Measurements from ENCODE around the gene KL. TPM values are rescaled to one million over a fixed set of nuclear protein-coding genes. Genes with fewer than 3 reads are reported as not detected.

The KL gene
- polyA plus RNA-seq, 1 experiment = not detected

- DNase-seq (ENCODE audit: low read depth) = no peak
- Histone ChIP-seq H3K4me3 (ENCODE audit: low read depth, low read length) (no peak overlapping the region), H3K36me3 (ENCODE audit: control insufficient read depth, insufficient read depth, low read length) (no peaks in the 10 kb centered on the region), H3K27me3 (ENCODE audit: control insufficient read depth, insufficient read depth, low read length) (no peaks in the 10 kb centered on the region; the same call in none of the 2 replicates)
- ChIA-PET POLR2A (no interaction called here), CTCF (no interaction called here)
- TF ChIP-seq, protein P1, sequence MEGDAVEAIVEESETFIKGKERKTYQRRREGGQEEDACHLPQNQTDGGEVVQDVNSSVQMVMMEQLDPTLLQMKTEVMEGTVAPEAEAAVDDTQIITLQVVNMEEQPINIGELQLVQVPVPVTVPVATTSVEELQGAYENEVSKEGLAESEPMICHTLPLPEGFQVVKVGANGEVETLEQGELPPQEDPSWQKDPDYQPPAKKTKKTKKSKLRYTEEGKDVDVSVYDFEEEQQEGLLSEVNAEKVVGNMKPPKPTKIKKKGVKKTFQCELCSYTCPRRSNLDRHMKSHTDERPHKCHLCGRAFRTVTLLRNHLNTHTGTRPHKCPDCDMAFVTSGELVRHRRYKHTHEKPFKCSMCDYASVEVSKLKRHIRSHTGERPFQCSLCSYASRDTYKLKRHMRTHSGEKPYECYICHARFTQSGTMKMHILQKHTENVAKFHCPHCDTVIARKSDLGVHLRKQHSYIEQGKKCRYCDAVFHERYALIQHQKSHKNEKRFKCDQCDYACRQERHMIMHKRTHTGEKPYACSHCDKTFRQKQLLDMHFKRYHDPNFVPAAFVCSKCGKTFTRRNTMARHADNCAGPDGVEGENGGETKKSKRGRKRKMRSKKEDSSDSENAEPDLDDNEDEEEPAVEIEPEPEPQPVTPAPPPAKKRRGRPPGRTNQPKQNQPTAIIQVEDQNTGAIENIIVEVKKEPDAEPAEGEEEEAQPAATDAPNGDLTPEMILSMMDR (IDR thresholded peaks at IDR 0.05; ENCODE audit: insufficient read depth, low read depth, low read length) = no peak
These were observed 40.0 kb upstream of the KL start for GRCh38 chr13:32976056-32976805.

DNA sequence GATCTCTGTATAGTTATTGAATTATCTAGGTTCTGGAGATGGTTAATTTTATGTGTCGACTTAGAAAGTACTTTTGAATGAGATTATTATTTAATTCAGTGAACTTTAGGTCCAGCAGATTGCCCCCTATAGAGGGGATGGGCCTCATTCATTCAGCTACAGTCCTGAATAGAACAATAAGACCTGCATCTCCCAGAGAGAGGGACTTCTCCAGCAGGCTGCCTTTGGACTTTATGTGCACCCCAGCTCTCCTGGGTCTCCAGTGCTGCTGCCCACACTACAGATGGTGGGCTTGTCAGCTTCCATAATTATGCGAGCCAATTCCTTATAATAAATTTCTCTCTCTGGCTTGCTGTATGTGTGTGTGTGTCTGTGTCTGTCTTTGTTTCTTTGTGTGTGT lies 39.3 kb upstream of the KL start:
- ChIA-PET POLR2A (no interaction called here), CTCF (interaction anchor here (1.2 kb wide), 1 partner anchor 125 kb away, joined by 4 read pairs; no protein-coding TSS in a partner anchor)

GRCh38 chr13:32977321-32977720 lies 38.9 kb upstream of the KL start:
- Histone ChIP-seq H3K27me3 (ENCODE audit: control insufficient read depth, insufficient read depth, low read length) (no peaks in the 10 kb centered on the region; the same call in none of the 2 replicates), H3K4me3 (ENCODE audit: low read depth, low read length) (no peak overlapping the region), H3K36me3 (ENCODE audit: control insufficient read depth, insufficient read depth, low read length) (no peaks in the 10 kb centered on the region)
- CTCF ChIA-PET = interaction anchor here (1.2 kb wide), 1 partner anchor 126 kb away, joined by 4 read pairs; no protein-coding TSS in a partner anchor
- POLR2A ChIA-PET = no interaction called here
- no peak for DNase-seq (ENCODE audit: low read depth)
- TF ChIP-seq, protein P1 (IDR thresholded peaks at IDR 0.05; ENCODE audit: insufficient read depth, low read depth, low read length) = no peak

More for the DNA sequence above, 39.3 kb upstream of the KL start:
- Histone ChIP-seq H3K36me3 (ENCODE audit: control insufficient read depth, insufficient read depth, low read length) (no peaks in the 10 kb centered on the region), H3K4me3 (ENCODE audit: low read depth, low read length) (no peak overlapping the region), H3K27me3 (ENCODE audit: control insufficient read depth, insufficient read depth, low read length) (no peaks in the 10 kb centered on the region; the same call in none of the 2 replicates)
- DNase-seq (ENCODE audit: low read depth) = no peak
- TF ChIP-seq, protein P1 (IDR thresholded peaks at IDR 0.05; ENCODE audit: insufficient read depth, low read depth, low read length) = no peak

DNA sequence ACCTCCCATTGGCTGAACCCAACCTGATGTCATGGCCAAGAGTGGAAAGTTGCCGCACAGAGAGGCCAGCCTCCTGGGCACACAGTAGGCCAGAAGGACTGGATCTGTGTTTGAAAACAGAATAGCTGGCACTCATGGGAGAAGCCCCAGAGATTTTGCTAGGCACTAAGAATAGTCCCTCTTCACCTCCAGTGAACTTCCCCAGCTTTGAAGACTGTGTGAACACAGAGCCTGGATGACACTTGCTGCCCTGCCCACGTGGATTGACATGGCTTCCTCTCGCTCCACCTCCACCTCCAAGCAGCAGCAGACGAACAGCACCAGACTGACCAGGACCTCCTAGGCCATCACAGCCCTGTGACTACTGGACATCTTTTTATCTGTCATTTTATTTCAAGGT lies 37.9 kb upstream of the KL start:
- ChIA-PET CTCF (interaction anchor here (1.2 kb wide), 1 partner anchor 127 kb away, joined by 4 read pairs; no protein-coding TSS in a partner anchor), POLR2A (no interaction called here)
- H3K36me3 ChIP-seq (ENCODE audit: control insufficient read depth, insufficient read depth, low read length) = no peaks in the 10 kb centered on the region
- TF ChIP-seq, protein P1 (IDR thresholded peaks at IDR 0.05; ENCODE audit: insufficient read depth, low read depth, low read length) = no peak
- no peak overlapping the region for H3K4me3 ChIP-seq (ENCODE audit: low read depth, low read length)
- no peaks in the 10 kb centered on the region; the same call in none of the 2 replicates for H3K27me3 ChIP-seq (ENCODE audit: control insufficient read depth, insufficient read depth, low read length)
- no peak for DNase-seq (ENCODE audit: low read depth)

GRCh38 chr13:32983058-32983457 lies 33.2 kb upstream of the KL start:
- no peak for DNase-seq (ENCODE audit: low read depth)
- no peaks in the 10 kb centered on the region for H3K36me3 ChIP-seq (ENCODE audit: control insufficient read depth, insufficient read depth, low read length)
- peaks cover 5% of the 10 kb centered on the region for H3K27me3 ChIP-seq (ENCODE audit: control insufficient read depth, insufficient read depth, low read length)
- ChIA-PET POLR2A (no interaction called here), CTCF (no interaction called here)
- no peak overlapping the region for H3K4me3 ChIP-seq (ENCODE audit: low read depth, low read length)
- TF ChIP-seq, protein P1 (IDR thresholded peaks at IDR 0.05; ENCODE audit: insufficient read depth, low read depth, low read length) = no peak
